A673 (cell line): Measurements from ENCODE around the gene MDM1. TPM values are rescaled to one million over a fixed set of nuclear protein-coding genes. Genes with fewer than 3 reads are reported as not detected.

Experiments used
- BruUV-seq: library from RNA; stranded (reverse); fragments of 400-500 nt; replicated peaks from 2 replicates; lab custom pipeline; 2021; lab: Mats Ljungman, UMichigan
- CTCF ChIA-PET: fragments of 300-600 bp; sonication (Branson Sonifier 250); formaldehyde crosslinking; loops from one replicate; lab custom pipeline; 2022; ENCODE audit warnings: antibody characterized with exemption; lab: Charles Lee
- POLR2A ChIA-PET: fragments of 300-600 bp; sonication (Branson Sonifier 250); formaldehyde crosslinking; loops from one replicate; lab custom pipeline; 2022; ENCODE audit warnings: antibody characterized with exemption; ENCODE audit not compliant: low non-redundant PET; lab: Charles Lee
- DNase-seq: peaks from one replicate; pipeline ENCODE4 v3.0.0-alpha.2; 2015; ENCODE audit warnings: low spot score
- H3K27ac ChIP-seq: fragments of 200-600 bp; sonication (generic); 2 replicates; pipeline ENCODE4 v1.5.1; 2016; ENCODE audit warnings: mixed run types, low read depth, mild to moderate bottlenecking, mixed read lengths, antibody characterized with exemption, low read length; ENCODE audit not compliant: poor library complexity, severe bottlenecking
- H3K27me3 ChIP-seq: fragments of 200-600 bp; sonication (generic); replicated peaks from 2 replicates; pipeline ENCODE4 v1.6.1; 2017; ENCODE audit warnings: mixed run types, low read depth, mild to moderate bottlenecking, mixed read lengths, antibody characterized with exemption, low read length; ENCODE audit not compliant: insufficient read depth, poor library complexity
- H3K36me3 ChIP-seq: fragments of 200-600 bp; sonication (generic); 2 replicates; pipeline ENCODE4 v1.6.1; 2016; ENCODE audit warnings: mixed run types, mild to moderate bottlenecking, mixed read lengths, antibody characterized with exemption, low read length; ENCODE audit not compliant: insufficient read depth, poor library complexity, severe bottlenecking
- H3K4me1 ChIP-seq: fragments of 200-600 bp; sonication (generic); 2 replicates; pipeline ENCODE4 v1.6.1; 2017; ENCODE audit warnings: mixed run types, mild to moderate bottlenecking, mixed read lengths, antibody characterized with exemption, low read length; ENCODE audit not compliant: insufficient read depth, poor library complexity, severe bottlenecking
- H3K4me3 ChIP-seq: fragments of 200-600 bp; sonication (generic); 2 replicates; pipeline ENCODE4 v1.5.1; 2016; ENCODE audit warnings: low read depth, mixed run types, mild to moderate bottlenecking, mixed read lengths, low read length; ENCODE audit not compliant: poor library complexity, severe bottlenecking
- H3K9me3 ChIP-seq: fragments of 200-600 bp; sonication (generic); 2 replicates; pipeline ENCODE4 v1.6.1; 2016; ENCODE audit warnings: mixed run types, low read depth, mild to moderate bottlenecking, mixed read lengths, antibody characterized with exemption, low read length; ENCODE audit not compliant: poor library complexity, severe bottlenecking
- CTCF ChIP-seq: fragments of 300-800, 200-600 bp; sonication (generic); conservative IDR thresholded peaks from 2 replicates; pipeline ENCODE4 v1.5.1; 2017; ENCODE audit warnings: low read depth, mild to moderate bottlenecking, antibody characterized with exemption, low read length, moderate library complexity, mixed read lengths
- EZH2 ChIP-seq: fragments of 200-600 bp; sonication (generic); IDR thresholded peaks from 2 replicates; pipeline ENCODE4 v1.6.1; 2017; ENCODE audit warnings: borderline replicate concordance, low read depth, mild to moderate bottlenecking, mixed read lengths, antibody characterized with exemption, low read length; ENCODE audit not compliant: poor library complexity, severe bottlenecking
- intact Hi-C: fragments of 100-400 bp; cut with micrococcal nuclease; formaldehyde crosslinking; loops from one replicate; pipeline ENCODE4 v1.10.0; 2022; ENCODE audit not compliant: unreplicated experiment
- total RNA-seq: library from RNA; stranded (reverse); gene quantifications from 2 replicates; pipeline ENCODE4 v1.2.3, GENCODE V29; 2021

Gene MDM1
- total RNA-seq, 1 experiment from 2014 or later = 18.6 TPM

GRCh38 chr12:68245180-68246021 lies 86.8 kb downstream of the MDM1 start:
- TF ChIP-seq CTCF (no peak), EZH2 (no peak)
- Histone ChIP-seq H3K36me3 (no peaks in the 10 kb centered on the region), H3K4me1 (no peaks in the 10 kb centered on the region), H3K4me3 (no peak overlapping the region), H3K27me3 (peaks cover 4% of the 10 kb centered on the region), H3K27ac (no peak overlapping the region), H3K9me3 (peaks cover 6% of the 10 kb centered on the region)
- no TSS peak for BruUV-seq
- intact Hi-C loops = no loop called here
- POLR2A ChIA-PET = no interaction called here
- DNase-seq = no peak
- CTCF ChIA-PET = no interaction called here

Other genes with a start within 250 kb of the MDM1 start
- not detected in 2 replicates for gene IFNG, start 172.6 kb downstream of the MDM1 start, total RNA-seq
- gene IL26, start 106.6 kb downstream of the MDM1 start, total RNA-seq = not detected in 2 replicates
- not detected in 2 replicates for gene IL22, start 78.8 kb downstream of the MDM1 start, total RNA-seq